GM18858 (cell line): Measurements from ENCODE around the gene MLXIPL.
"Not testable (repeated sequence)": the region's sequence is repeated elsewhere in the genome, so short reads cannot be mapped to it uniquely, and the experiment has no call there.

ENCODE experiments used
- ATAC-seq: cut with Tn5 transposase; IDR thresholded peaks from one replicate; pipeline ENCODE4 v1.9.1; 2021; ENCODE audit not compliant: unreplicated experiment

Gene MLXIPL

GRCh38 chr7:73645643-73646174 is 21.4 kb upstream of the MLXIPL start:
- no peak for ATAC-seq

DNA sequence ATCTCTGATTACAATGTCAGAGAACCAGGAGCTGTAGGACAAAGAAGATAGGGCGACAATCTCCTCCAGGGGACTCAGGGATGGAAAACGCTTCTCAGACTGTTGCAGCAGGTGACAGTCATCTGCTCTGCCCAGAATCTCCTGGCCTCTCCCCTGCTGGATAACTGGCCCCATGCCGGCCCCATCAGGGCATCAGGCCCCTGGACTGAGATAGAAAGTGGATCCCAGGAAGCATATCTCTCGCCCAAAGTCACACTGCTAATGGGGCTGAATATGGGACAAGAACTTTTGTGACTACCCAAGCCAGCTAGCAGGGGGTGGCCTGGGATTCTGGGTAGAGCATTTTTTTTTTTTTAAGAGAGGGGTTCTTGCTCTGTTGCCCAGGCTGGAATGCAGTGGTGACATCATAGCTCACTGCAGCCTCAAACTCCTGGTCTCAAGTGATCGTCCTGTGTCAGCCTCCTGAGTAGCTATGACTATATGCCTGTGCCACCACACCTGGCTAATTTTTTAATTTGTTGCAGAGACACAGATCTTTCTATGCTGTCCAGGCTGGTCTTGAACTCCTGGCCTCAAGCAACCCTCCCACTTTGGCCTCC is 20.5 kb upstream of the MLXIPL start:
- ATAC-seq, result no peak

DNA sequence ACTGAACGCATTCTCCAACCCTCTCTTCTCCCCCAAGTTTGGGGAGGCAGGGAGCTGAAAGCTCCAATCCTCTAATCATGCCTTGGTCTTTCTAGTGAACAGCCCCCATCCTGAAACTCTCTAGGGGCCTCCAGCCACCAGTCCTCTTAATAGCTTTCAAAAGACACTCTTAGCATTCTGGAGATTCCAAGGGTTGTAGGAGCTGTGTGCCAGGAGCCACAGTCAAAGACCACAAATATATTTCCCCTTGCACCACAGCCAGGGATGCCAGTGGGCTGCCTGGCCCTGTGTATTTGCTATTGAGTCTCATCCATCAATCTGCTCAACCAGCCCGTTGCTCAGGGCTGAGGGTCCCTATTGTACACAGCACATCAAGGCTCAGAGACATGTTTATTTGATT is 18.5 kb upstream of the MLXIPL start:
- no peak for ATAC-seq

DNA sequence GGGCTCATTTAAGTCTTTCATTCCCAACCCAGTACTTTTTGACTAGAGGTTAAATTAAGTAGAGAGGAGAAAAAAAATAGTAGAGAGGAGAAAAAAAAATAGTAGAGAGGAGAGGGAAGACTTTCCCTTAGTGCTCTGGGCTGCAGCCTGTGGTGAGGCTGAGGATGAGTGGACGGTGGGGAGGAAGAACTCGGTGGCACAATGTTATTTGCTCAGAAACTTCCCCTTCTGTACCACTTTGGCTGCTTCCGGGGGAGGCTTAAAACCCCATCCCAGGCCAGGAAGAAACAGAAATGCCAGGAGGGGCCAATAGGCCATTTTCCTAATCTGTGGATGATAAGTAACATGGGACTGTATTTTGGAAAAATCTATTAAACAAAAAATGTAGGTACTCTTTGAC is 14.6 kb upstream of the MLXIPL start:
- no peak for ATAC-seq

- no peak for ATAC-seq
Observed at GRCh38 chr7:73635428-73636200, 11.3 kb upstream of the MLXIPL start.

- no peak for ATAC-seq
Observed at GRCh38 chr7:73633844-73634243, 9.5 kb upstream of the MLXIPL start.

GRCh38 chr7:73633323-73633722 is 9.0 kb upstream of the MLXIPL start:
- no peak for ATAC-seq

- ATAC-seq, result no peak
Observed at GRCh38 chr7:73631558-73631957, 7.2 kb upstream of the MLXIPL start.

GRCh38 chr7:73628504-73628903 is 4.2 kb upstream of the MLXIPL start:
- no peak for ATAC-seq

DNA sequence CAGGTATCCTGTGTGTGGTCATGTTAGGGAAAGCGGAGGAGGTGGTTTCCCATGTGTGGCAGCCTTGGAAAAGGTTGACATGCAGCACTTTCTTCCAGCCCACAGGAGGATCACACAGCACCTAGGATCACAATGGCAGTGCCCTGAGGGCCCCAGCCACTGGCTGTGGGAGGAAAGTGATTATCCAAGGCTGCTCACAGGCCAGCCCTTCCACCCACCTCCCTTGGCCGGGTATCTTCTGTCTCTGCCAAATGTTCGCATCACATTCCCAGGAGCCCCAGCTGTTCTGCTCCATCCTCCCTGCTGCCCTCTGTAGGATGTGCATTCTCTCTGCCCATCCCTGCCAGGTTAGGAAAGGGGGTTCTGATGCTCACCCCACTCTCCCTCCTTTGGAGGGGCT is 2.5 kb upstream of the MLXIPL start:
- ATAC-seq, result no peak

DNA sequence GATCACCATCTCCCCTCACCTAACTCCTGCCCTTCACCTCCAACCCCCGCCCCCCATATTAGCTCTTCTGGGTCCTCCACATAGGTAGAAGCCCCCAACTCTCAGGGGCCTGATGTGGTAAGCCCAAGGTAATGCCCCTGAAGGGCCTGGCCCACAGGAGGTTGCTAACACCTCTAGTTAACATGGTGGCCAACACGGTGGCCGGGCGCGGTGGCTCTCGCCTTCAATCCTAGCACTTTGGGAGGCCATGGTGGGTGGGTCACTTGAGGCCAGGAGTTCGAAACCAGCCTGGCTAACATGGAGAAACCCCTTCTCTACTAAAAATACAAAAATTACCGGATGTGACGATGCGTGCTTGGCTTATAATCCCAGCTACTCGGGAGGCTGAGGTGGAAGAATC is 954 bp upstream of the MLXIPL start:
- ATAC-seq, result no peak

GRCh38 chr7:73624669-73625001 is 313 bp upstream of the MLXIPL start:
- ATAC-seq, result no peak

GRCh38 chr7:73622909-73623797 is 1.2 kb downstream of the MLXIPL start:
- ATAC-seq, result no peak

DNA sequence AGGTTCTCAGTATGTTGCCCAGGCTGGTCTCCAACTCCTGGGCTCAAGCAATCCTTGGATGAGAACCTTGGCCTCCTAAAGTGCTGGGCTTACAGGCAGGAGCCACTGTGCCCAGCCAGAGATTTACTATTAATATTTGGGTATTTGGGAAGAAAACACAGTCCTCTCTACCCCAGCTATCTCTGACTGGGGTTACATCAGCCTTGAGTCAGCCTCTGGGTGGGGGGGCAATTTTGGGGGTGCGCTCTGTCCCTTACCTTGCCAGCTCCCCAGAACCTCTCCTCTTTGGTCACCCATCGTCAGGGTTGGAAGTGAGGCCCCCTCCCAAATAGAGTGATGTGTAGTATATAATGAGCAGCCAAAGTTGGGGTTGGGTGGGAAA is 1.8 kb downstream of the MLXIPL start:
- no peak for ATAC-seq

DNA sequence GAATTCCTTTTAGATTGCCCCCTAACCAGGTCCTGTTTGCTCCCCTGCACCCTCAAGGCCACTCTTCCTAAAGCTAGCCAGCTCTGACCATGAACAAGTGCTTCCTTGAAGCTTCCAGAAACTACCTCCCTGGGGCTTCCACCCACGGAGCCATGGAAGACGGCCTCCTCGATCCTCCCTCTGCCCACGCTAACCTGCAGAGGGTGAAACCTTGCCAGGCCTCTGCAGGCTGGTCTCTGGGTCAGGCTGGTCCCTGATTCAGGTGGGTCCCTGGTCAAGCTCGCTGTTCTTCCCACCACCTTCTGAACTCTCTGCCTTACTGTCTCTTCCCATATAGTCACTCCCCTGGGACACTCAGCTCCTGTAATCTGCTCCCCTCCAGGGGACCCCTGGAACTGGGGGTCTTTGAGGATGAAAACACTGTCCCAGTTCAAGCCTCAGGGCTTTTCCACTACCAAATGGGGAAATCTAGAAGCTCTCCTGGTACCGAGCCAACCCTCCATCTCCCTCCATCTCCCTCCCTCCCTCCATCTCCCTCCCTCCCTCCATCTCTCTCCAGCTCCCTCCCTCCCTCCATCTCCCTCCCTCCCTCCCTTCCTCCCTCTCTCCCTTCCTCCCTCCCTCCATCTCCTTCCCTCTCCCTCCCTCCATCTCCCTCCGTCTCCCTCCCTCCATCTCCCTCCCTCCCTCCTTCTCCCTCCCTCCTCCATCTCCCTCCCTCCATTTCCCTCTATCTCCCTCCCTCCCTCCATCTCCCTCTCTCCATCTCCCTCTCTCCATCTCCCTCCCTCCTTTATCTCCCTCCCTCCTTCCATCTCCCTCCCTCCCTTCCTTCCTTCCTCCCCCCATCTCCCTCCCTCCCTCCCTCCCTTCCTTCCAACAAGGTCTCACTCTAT is 2.9 kb downstream of the MLXIPL start:
- ATAC-seq, result no peak

GRCh38 chr7:73619394-73619793 is 4.9 kb downstream of the MLXIPL start:
- not testable (repeated sequence) for ATAC-seq

- ATAC-seq, result no peak
Observed at GRCh38 chr7:73618538-73618937, 5.8 kb downstream of the MLXIPL start.

- not testable (repeated sequence) for ATAC-seq
Observed at GRCh38 chr7:73617520-73617919, 6.8 kb downstream of the MLXIPL start.

GRCh38 chr7:73615886-73616285 is 8.4 kb downstream of the MLXIPL start:
- no peak for ATAC-seq

DNA sequence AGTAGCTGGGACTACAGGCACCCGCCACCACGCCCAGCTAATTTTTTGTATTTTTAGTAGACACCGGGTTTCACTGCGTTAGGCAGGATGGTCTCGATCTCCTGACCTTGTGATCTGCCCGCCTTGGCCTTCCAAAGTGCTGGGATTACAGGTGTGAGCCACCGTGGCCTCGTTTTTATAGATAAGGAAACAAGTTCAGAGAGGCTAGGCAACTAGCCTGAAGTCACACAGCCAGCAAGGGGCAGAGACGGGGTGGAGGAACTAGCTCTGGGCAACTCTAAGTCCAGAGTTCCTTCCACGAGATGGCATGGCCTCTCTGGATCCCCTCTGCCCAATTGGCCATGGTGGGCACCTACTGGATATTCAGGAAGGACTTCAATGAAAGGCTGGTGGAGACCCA is 9.4 kb downstream of the MLXIPL start:
- ATAC-seq, result not testable (repeated sequence)
